HEK293 (cell line): ENCODE results near the gene ZNF836.

ENCODE experiments used
- CTCF ChIA-PET: fragments of 350-600 bp; formaldehyde crosslinking; extraction: SDS; loops from one replicate; lab custom pipeline; 2021; ENCODE audit warnings: antibody characterized with exemption; lab: Yijun Ruan, JAX
- POLR2A ChIA-PET: fragments of 300-600 bp; formaldehyde crosslinking; extraction: SDS; loops from one replicate; lab custom pipeline; 2020; ENCODE audit warnings: antibody characterized with exemption, inconsistent platforms; lab: Yijun Ruan, JAX
- H3K27ac ChIP-seq: fragments of 200-500 bp; sonication (Bioruptor generic); 2 replicates; pipeline ENCODE4 v1.5.1; 2014; ENCODE audit warnings: low read depth, low read length, control low read depth, inconsistent platforms; ENCODE audit errors: extremely low read depth
- H3K36me3 ChIP-seq, 2 experiments: fragments of 200-500 bp in 1 of 2; sonication (Bioruptor generic) in 1 of 2; 1 replicate in 1 of 2; 2 replicates in 1 of 2; pipeline ENCODE4 v1.5.1; 2014 to 2017; ENCODE audit warnings: inconsistent platforms in 2 of 2, low read length in 2 of 2; ENCODE audit not compliant: control insufficient read depth in 2 of 2, insufficient read depth in 1 of 2
- H3K4me1 ChIP-seq: fragments of 200-500 bp; sonication (Bioruptor generic); 2 replicates; pipeline ENCODE4 v1.5.1; 2014; ENCODE audit warnings: mild to moderate bottlenecking, low read length, inconsistent platforms; ENCODE audit not compliant: control insufficient read depth, insufficient read depth
- H3K4me3 ChIP-seq: 2 replicates; pipeline ENCODE4 v1.5.1; 2011; ENCODE audit warnings: low read depth, mild to moderate bottlenecking, control low read depth, low read length, moderate library complexity
- H3K9me3 ChIP-seq: fragments of 200-500 bp; sonication (Bioruptor generic); 2 replicates; pipeline ENCODE4 v1.5.1; 2014; ENCODE audit warnings: low read depth, low read length, inconsistent platforms; ENCODE audit not compliant: control insufficient read depth, insufficient read depth
- GFI1B ChIP-seq: fragments of 450-650 bp; formaldehyde crosslinking; IDR thresholded peaks from 2 replicates; pipeline ENCODE4 v1.5.1; 2016; ENCODE audit warnings: missing biosample characterization, missing genetic modification characterization
- GLIS1 ChIP-seq: fragments of 450-650 bp; formaldehyde crosslinking; IDR thresholded peaks from 2 replicates; pipeline ENCODE4 v1.5.1; 2016; ENCODE audit warnings: missing biosample characterization, missing genetic modification characterization
- HIC1 ChIP-seq: fragments of 450-650 bp; formaldehyde crosslinking; IDR thresholded peaks from 2 replicates; pipeline ENCODE4 v1.5.1; 2016; ENCODE audit warnings: missing biosample characterization, missing genetic modification characterization
- KLF8 ChIP-seq: fragments of 450-650 bp; formaldehyde crosslinking; IDR thresholded peaks from 2 replicates; pipeline ENCODE4 v1.5.1; 2016; ENCODE audit warnings: missing biosample characterization, missing genetic modification characterization
- ZBTB21 ChIP-seq: fragments of 450-650 bp; formaldehyde crosslinking; IDR thresholded peaks from 2 replicates; pipeline ENCODE4 v1.5.1; 2017; ENCODE audit warnings: missing biosample characterization, missing genetic modification characterization
- ZEB2 ChIP-seq: fragments of 450-650 bp; formaldehyde crosslinking; IDR thresholded peaks from 2 replicates; pipeline ENCODE4 v1.5.1; 2016; ENCODE audit warnings: missing biosample characterization, missing genetic modification characterization
- ZNF112 ChIP-seq: fragments of 450-650 bp; formaldehyde crosslinking; IDR thresholded peaks from 2 replicates; pipeline ENCODE4 v1.5.0; 2017; ENCODE audit warnings: missing biosample characterization, missing genetic modification characterization
- ZNF335 ChIP-seq: fragments of 450-650 bp; formaldehyde crosslinking; conservative IDR thresholded peaks from 2 replicates; pipeline ENCODE4 v1.5.1; 2016; ENCODE audit warnings: missing biosample characterization, missing genetic modification characterization
- ZNF391 ChIP-seq: fragments of 450-650 bp; formaldehyde crosslinking; IDR thresholded peaks from 2 replicates; pipeline ENCODE4 v1.5.1; 2016; ENCODE audit warnings: low read depth, missing biosample characterization, missing genetic modification characterization, borderline replicate concordance
- ZNF398 ChIP-seq: fragments of 450-650 bp; formaldehyde crosslinking; IDR thresholded peaks from 2 replicates; pipeline ENCODE4 v1.5.1; 2017; ENCODE audit warnings: missing biosample characterization, missing genetic modification characterization
- ZNF404 ChIP-seq: fragments of 450-650 bp; formaldehyde crosslinking; IDR thresholded peaks from 2 replicates; pipeline ENCODE4 v1.5.1; 2017; ENCODE audit warnings: missing biosample characterization, missing genetic modification characterization
- ZNF501 ChIP-seq: fragments of 450-650 bp; formaldehyde crosslinking; IDR thresholded peaks from 2 replicates; pipeline ENCODE4 v1.5.1; 2016; ENCODE audit warnings: missing biosample characterization, missing genetic modification characterization
- ZNF558 ChIP-seq: fragments of 450-650 bp; formaldehyde crosslinking; IDR thresholded peaks from 2 replicates; pipeline ENCODE4 v1.5.1; 2016; ENCODE audit warnings: missing biosample characterization, missing genetic modification characterization
- ZNF596 ChIP-seq: fragments of 450-650 bp; IDR thresholded peaks from 2 replicates; pipeline ENCODE4 v1.5.0; 2018; ENCODE audit warnings: missing biosample characterization, mild to moderate bottlenecking, missing genetic modification characterization, moderate library complexity
- ZNF600 ChIP-seq: fragments of 450-650 bp; formaldehyde crosslinking; IDR thresholded peaks from 2 replicates; pipeline ENCODE4 v1.5.1; 2016; ENCODE audit warnings: missing biosample characterization, missing genetic modification characterization
- ZNF610 ChIP-seq: fragments of 450-650 bp; formaldehyde crosslinking; IDR thresholded peaks from 2 replicates; pipeline ENCODE4 v1.5.1; 2016; ENCODE audit warnings: missing biosample characterization, missing genetic modification characterization, borderline replicate concordance
- ZNF658 ChIP-seq: fragments of 450-650 bp; formaldehyde crosslinking; IDR thresholded peaks from 2 replicates; pipeline ENCODE4; 2016; ENCODE audit warnings: missing biosample characterization, missing genetic modification characterization
- TF ChIP-seq, protein P1 (sequence below): fragments of 450-650 bp; formaldehyde crosslinking; conservative IDR thresholded peaks from 2 replicates; pipeline ENCODE4 v1.5.1; 2016; ENCODE audit warnings: low read depth, missing biosample characterization, missing genetic modification characterization
- TF ChIP-seq, protein P2 (sequence below): fragments of 450-650 bp; formaldehyde crosslinking; IDR thresholded peaks from 2 replicates; pipeline ENCODE4 v1.5.1; 2016; ENCODE audit warnings: missing biosample characterization, missing genetic modification characterization
- TF ChIP-seq, protein P3 (sequence below): fragments of 450-650 bp; formaldehyde crosslinking; IDR thresholded peaks from 2 replicates; pipeline ENCODE4 v1.5.1; 2016; ENCODE audit warnings: missing biosample characterization, missing genetic modification characterization

Gene ZNF836

DNA sequence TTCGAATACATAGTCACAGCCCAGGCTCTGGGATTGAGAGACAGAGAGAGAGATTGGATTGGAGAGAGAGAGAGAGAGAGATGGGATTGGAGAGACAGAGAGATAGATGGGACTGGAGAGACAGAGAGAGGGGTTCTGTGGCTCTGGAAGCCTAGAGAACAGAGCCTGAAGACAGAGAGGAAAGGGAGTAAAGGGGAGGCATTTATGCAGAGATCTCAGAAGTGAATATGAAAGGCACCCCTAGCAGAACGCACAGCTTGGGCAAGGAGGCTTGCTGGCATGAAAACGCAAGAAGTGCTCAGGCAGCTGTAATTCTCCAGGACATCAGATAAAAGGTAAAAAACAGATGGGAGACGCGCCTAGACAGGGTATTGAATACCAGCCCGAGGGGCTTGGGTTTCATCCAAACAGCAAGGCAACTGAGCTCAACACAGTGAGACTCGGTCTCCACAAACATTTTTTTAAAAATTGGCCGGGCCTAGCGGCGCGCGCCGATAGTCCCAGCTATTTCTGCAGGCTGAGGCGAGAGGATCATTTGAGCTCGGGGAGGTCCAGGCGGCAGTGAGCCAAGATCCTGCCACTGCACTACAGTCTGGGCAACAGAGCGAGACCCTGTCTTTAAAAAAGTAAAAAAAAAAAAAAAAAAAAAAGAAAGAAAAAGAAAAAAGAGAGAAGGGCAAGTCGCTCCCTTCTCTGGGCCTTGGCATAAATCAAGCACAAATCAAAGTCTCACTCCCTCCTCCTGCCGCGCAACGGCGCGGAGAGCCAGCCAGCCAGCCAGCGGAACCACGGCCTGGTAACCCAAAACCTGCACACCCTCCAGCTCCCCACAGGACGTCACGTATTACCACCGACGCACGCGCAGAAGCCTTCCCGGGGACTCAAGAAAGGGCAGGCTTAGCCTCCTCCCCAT lies 17.7 kb upstream of the ZNF836 start:
- H3K4me3 ChIP-seq = peak overlapping the region; percentile 32
- peaks cover 18 to 25% of the 10 kb centered on the region in 2 experiments for H3K36me3 ChIP-seq
- H3K4me1 ChIP-seq = peaks cover 12% of the 10 kb centered on the region; the same call in 1 of the 2 replicates
- H3K27ac ChIP-seq = peak overlapping the region; percentile 85
- ChIA-PET CTCF (interaction anchor here (0.8 to 1.1 kb wide), 2 partner anchors 13 to 51 kb away, joined by 3 to 6 read pairs; no protein-coding TSS in a partner anchor), POLR2A (interaction anchor here (0.5 to 2.3 kb wide), 33 partner anchors 8 to 1680 kb away, joined by 3 to 29 read pairs (median 4); partner anchors contain the start of genes ZNF432, ZNF614, ZNF616 and ZNF836)
- H3K9me3 ChIP-seq = no peaks in the 10 kb centered on the region
- peak; percentile 78; the same call in 1 of the 2 replicates for TF ChIP-seq ZNF391 (tag by site-specific recombination)
- TF ChIP-seq ZNF501 (tag by site-specific recombination) = 0 out of 2 replicates have a peak, but pooled peaks have one; percentile 41
- peak; percentile 87 for TF ChIP-seq GFI1B (tag by site-specific recombination)
- peak; percentile 35; the same call in 1 of the 2 replicates for TF ChIP-seq ZEB2
- peak; percentile 46 for TF ChIP-seq ZNF398 (tag by site-specific recombination)
- TF ChIP-seq ZNF558 = 0 out of 2 replicates have a peak, but pooled peaks have one; percentile 42
- peak; percentile 59; the same call in 1 of the 2 replicates for TF ChIP-seq ZNF600 (tag by site-specific recombination)
- TF ChIP-seq ZNF610 (tag by site-specific recombination) = peak; percentile 56; the same call in 1 of the 2 replicates
- TF ChIP-seq ZNF112 (tag by site-specific recombination) = no peak
- TF ChIP-seq ZNF404 (tag by site-specific recombination) = no peak
- TF ChIP-seq ZBTB21 = peak; percentile 72
- peak; percentile 95 for TF ChIP-seq ZNF335 (tag by site-specific recombination)
- TF ChIP-seq, protein P1, sequence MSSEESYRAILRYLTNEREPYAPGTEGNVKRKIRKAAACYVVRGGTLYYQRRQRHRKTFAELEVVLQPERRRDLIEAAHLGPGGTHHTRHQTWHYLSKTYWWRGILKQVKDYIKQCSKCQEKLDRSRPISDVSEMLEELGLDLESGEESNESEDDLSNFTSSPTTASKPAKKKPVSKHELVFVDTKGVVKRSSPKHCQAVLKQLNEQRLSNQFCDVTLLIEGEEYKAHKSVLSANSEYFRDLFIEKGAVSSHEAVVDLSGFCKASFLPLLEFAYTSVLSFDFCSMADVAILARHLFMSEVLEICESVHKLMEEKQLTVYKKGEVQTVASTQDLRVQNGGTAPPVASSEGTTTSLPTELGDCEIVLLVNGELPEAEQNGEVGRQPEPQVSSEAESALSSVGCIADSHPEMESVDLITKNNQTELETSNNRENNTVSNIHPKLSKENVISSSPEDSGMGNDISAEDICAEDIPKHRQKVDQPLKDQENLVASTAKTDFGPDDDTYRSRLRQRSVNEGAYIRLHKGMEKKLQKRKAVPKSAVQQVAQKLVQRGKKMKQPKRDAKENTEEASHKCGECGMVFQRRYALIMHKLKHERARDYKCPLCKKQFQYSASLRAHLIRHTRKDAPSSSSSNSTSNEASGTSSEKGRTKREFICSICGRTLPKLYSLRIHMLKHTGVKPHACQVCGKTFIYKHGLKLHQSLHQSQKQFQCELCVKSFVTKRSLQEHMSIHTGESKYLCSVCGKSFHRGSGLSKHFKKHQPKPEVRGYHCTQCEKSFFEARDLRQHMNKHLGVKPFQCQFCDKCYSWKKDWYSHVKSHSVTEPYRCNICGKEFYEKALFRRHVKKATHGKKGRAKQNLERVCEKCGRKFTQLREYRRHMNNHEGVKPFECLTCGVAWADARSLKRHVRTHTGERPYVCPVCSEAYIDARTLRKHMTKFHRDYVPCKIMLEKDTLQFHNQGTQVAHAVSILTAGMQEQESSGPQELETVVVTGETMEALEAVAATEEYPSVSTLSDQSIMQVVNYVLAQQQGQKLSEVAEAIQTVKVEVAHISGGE (tag by site-specific recombination) = peak; percentile 64
- TF ChIP-seq, protein P2, sequence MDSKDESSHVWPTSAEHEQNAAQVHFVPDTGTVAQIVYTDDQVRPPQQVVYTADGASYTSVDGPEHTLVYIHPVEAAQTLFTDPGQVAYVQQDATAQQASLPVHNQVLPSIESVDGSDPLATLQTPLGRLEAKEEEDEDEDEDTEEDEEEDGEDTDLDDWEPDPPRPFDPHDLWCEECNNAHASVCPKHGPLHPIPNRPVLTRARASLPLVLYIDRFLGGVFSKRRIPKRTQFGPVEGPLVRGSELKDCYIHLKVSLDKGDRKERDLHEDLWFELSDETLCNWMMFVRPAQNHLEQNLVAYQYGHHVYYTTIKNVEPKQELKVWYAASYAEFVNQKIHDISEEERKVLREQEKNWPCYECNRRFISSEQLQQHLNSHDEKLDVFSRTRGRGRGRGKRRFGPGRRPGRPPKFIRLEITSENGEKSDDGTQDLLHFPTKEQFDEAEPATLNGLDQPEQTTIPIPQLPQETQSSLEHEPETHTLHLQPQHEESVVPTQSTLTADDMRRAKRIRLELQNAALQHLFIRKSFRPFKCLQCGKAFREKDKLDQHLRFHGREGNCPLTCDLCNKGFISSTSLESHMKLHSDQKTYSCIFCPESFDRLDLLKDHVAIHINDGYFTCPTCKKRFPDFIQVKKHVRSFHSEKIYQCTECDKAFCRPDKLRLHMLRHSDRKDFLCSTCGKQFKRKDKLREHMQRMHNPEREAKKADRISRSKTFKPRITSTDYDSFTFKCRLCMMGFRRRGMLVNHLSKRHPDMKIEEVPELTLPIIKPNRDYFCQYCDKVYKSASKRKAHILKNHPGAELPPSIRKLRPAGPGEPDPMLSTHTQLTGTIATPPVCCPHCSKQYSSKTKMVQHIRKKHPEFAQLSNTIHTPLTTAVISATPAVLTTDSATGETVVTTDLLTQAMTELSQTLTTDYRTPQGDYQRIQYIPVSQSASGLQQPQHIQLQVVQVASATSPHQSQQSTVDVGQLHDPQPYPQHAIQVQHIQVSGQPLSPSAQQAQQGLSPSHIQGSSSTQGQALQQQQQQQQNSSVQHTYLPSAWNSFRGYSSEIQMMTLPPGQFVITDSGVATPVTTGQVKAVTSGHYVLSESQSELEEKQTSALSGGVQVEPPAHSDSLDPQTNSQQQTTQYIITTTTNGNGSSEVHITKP (tag by site-specific recombination) = peak; percentile 89
- TF ChIP-seq GLIS1 = peak; percentile 69
- TF ChIP-seq, protein P3, sequence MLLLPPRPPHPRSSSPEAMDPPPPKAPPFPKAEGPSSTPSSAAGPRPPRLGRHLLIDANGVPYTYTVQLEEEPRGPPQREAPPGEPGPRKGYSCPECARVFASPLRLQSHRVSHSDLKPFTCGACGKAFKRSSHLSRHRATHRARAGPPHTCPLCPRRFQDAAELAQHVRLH (tag by site-specific recombination) = peak; percentile 70
- TF ChIP-seq ZNF596 (tag by site-specific recombination) = peak; percentile 74; the same call in 1 of the 2 replicates
- TF ChIP-seq KLF8 (tag by site-specific recombination) = 0 out of 2 replicates have a peak, but pooled peaks have one; percentile 16
- no peak for TF ChIP-seq ZNF658
- peak; percentile 86 for TF ChIP-seq HIC1 (tag by site-specific recombination)
